GM18907 (cell line): ENCODE data around the gene CLEC4F.

Source experiments
- ATAC-seq: cut with Tn5 transposase; IDR thresholded peaks from one replicate; pipeline ENCODE4 v1.9.1; 2021; ENCODE audit warnings: mild to moderate bottlenecking, moderate library complexity; ENCODE audit not compliant: unreplicated experiment

The CLEC4F gene

DNA sequence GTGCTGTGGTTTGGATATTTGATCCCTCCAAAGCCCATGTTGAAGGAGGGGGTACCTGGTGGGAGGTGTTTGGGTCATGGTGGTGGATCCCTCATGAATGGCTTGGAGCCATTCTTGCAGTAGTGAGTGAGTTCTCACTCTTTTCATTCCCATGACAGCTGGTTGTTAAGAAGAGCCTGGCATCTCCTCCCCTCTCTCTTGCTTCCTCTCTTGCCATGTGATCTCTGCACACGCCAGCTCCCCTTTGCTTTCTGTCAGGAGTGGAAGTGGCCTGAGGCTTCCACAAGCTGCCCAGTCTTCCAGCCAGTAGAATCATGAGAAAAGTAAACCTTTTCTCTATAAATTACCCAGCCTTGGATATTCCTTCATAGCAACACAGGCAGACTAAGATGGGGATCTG is 61.0 kb downstream of the CLEC4F start:
- ATAC-seq, result no peak
